Prostate gland (tissue), 2 donors: Measurements from ENCODE around the gene RUFY2.

ENCODE experiments used
- POLR2A ChIP-seq: fragments of 450-650 bp; IDR thresholded peaks from one replicate; pipeline ENCODE4 v1.6.1; 2016; ENCODE audit warnings: antibody characterized with exemption, mild to moderate bottlenecking
- TF ChIP-seq, protein P1 (sequence below), 4 experiments: fragments of 200-600 bp in 2 of 4; fragments of 450-650 bp in 2 of 4; sonication (generic) in 2 of 4; IDR thresholded peaks; 1 replicate in 3 of 4; 2 replicates in 1 of 4; pipeline ENCODE4 v1.5.1; 2016 to 2019; ENCODE audit warnings: antibody characterized with exemption in 4 of 4, mild to moderate bottlenecking in 2 of 4, moderate library complexity in 2 of 4

DNA sequence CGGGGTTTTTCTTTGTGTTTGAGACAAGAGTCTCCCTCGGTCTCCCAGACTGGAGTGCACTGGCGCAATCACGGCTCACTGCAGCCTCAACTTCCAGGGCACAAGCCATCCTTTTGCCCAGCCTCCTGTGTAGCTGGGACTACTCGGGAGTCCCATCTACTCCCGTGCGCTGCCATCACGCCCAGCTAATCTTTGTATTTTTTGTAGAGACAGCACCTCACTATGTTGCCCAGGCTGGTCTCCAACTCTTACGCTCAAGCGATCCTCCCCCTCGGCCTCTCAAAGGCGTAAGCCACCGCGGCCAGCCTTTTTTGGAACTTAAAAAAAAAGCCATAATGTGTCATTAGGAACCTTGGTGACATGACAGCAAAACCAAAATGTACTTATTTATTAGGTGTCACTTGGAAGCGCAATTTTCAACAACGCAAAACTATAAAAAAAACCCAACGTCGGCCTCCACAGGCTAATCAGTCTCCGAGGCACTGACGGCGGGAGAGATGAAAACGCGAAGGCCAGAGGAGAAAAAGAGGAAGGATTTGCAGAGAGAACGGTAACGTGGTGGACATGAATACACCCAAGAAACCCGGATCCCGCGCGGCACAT is 76.1 kb downstream of the RUFY2 start:
- TF ChIP-seq, protein P1, sequence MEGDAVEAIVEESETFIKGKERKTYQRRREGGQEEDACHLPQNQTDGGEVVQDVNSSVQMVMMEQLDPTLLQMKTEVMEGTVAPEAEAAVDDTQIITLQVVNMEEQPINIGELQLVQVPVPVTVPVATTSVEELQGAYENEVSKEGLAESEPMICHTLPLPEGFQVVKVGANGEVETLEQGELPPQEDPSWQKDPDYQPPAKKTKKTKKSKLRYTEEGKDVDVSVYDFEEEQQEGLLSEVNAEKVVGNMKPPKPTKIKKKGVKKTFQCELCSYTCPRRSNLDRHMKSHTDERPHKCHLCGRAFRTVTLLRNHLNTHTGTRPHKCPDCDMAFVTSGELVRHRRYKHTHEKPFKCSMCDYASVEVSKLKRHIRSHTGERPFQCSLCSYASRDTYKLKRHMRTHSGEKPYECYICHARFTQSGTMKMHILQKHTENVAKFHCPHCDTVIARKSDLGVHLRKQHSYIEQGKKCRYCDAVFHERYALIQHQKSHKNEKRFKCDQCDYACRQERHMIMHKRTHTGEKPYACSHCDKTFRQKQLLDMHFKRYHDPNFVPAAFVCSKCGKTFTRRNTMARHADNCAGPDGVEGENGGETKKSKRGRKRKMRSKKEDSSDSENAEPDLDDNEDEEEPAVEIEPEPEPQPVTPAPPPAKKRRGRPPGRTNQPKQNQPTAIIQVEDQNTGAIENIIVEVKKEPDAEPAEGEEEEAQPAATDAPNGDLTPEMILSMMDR (IDR thresholded peaks at IDR 0.05): no peak
- no peak for TF ChIP-seq POLR2A
